ES-I3 (cell line): ENCODE results near the gene ADRA2B.
"Not testable (repeated sequence)": the region's sequence is repeated elsewhere in the genome, so short reads cannot be mapped to it uniquely, and the experiment has no call there.

ENCODE experiments used
- H3K36me3 ChIP-seq: 2 replicates; pipeline ENCODE4 v1.6.1; 2013; ENCODE audit warnings: mild to moderate bottlenecking, low read length, control low read depth, moderate library complexity; ENCODE audit not compliant: insufficient read depth
- H3K4me1 ChIP-seq: 2 replicates; pipeline ENCODE4 v1.6.1; 2013; ENCODE audit warnings: mild to moderate bottlenecking, control low read depth, low read length; ENCODE audit not compliant: insufficient read depth
- H3K9ac ChIP-seq: 2 replicates; pipeline ENCODE4 v1.6.1; 2013; ENCODE audit warnings: low read depth, mild to moderate bottlenecking, low read length, moderate library complexity
- H3K9me3 ChIP-seq: 2 replicates; pipeline ENCODE4 v1.6.1; 2013; ENCODE audit warnings: mild to moderate bottlenecking, low read length, moderate library complexity; ENCODE audit not compliant: control insufficient read depth, insufficient read depth

ADRA2B gene

GRCh38 chr2:96064047-96064675 lies 52.2 kb downstream of the ADRA2B start:
- not testable (repeated sequence) for H3K36me3 ChIP-seq, H3K9ac ChIP-seq, H3K9me3 ChIP-seq, H3K4me1 ChIP-seq

DNA sequence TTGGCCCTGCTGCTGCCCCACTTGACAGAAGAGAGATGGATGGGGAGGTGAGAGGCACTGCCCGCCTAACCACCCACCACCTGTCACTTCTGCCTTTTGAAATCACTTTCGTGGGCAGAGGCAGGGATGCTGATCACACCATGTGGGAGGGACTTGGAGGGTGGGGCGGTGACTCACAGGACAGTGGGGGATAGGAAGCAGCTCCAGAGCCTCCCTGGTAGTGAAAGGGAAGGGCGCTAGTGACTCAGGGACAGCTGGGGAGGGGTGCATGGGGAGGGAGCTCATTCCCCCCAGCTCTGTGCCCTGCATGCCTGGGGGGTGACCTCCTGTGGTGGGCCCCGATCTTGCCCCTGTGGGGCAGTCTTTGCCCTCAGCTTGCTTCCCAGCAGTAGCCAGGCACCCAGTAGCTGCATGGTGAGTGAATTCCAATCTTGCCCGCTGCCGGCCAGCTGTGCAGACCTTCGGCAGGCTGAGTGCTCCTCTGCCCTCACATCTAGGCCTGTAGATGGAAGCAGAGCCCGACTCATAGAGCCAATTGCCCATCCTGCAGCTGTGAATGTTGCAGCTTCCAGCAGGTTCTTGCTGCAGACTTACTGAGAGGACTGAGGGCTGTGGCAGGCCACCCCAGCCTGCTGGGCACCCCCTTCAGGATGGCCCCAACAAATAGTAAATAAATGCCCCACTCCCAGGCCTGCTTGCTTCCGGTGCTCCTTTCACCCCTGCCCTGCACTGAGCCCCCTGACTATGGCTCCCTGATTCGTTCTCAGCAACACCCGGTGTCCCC lies 53.1 kb downstream of the ADRA2B start:
- not testable (repeated sequence) for H3K4me1 ChIP-seq

More for the DNA sequence above, 53.1 kb downstream of the ADRA2B start:
- not testable (repeated sequence) for H3K9me3 ChIP-seq, H3K9ac ChIP-seq, H3K36me3 ChIP-seq
